VCaP (cell line): ENCODE measurements around the gene FAM131A.

ENCODE experiments used
- H3K27ac ChIP-seq: fragments of 450-650 bp; 2 replicates; pipeline ENCODE4 v1.5.1; 2017
- TF ChIP-seq, protein P1 (sequence below): fragments of 450-650 bp; conservative IDR thresholded peaks from 2 replicates; pipeline ENCODE4 v1.5.1; 2017; ENCODE audit warnings: mild to moderate bottlenecking, moderate library complexity

The FAM131A gene

DNA sequence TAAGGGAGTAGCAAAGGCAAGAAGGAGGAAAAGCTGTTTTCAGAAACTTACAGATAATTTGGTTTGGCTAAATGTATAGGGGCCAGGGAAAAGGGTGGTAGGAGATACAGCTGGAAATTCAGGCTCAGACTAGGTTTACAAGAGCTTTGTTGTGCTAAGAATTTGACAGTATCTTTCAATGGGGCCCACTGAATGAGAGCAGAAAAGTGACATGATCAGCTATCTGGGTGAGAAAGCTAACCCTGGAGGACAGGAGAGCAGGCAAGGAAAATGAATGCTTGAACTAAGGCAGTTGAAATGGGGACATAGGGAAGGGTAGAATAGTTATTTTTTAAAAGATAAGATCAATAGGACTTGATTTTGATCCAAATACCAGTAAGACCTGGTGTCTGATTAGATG lies 25.8 kb upstream of the FAM131A start:
- H3K27ac ChIP-seq, result no peak overlapping the region
- TF ChIP-seq, protein P1, sequence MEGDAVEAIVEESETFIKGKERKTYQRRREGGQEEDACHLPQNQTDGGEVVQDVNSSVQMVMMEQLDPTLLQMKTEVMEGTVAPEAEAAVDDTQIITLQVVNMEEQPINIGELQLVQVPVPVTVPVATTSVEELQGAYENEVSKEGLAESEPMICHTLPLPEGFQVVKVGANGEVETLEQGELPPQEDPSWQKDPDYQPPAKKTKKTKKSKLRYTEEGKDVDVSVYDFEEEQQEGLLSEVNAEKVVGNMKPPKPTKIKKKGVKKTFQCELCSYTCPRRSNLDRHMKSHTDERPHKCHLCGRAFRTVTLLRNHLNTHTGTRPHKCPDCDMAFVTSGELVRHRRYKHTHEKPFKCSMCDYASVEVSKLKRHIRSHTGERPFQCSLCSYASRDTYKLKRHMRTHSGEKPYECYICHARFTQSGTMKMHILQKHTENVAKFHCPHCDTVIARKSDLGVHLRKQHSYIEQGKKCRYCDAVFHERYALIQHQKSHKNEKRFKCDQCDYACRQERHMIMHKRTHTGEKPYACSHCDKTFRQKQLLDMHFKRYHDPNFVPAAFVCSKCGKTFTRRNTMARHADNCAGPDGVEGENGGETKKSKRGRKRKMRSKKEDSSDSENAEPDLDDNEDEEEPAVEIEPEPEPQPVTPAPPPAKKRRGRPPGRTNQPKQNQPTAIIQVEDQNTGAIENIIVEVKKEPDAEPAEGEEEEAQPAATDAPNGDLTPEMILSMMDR, result no peak

DNA sequence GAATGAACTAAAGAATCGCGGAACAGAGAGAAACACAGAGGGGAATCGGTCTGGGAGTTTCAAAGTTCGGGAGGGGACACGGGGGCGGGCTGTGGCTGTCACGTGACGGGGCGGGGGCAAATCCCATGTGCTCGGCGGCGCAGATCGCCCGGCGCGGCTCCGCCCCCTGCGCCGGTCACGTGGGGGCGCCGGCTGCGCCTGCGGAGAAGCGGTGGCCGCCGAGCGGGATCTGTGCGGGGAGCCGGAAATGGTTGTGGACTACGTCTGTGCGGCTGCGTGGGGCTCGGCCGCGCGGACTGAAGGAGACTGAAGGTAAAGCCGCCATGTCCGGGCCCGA lies 23.1 kb upstream of the FAM131A start, which contains the start of gene EIF4G1:
Gene EIF4G1, plus strand, starts transcription at position 244 of the 337 bp plus-strand sequence. CDS start 1,191 bp downstream, outside the sequence.
- TF ChIP-seq, protein P1, result no peak
- peak within 1 kb of the TSS; percentile 93 for H3K27ac ChIP-seq

DNA sequence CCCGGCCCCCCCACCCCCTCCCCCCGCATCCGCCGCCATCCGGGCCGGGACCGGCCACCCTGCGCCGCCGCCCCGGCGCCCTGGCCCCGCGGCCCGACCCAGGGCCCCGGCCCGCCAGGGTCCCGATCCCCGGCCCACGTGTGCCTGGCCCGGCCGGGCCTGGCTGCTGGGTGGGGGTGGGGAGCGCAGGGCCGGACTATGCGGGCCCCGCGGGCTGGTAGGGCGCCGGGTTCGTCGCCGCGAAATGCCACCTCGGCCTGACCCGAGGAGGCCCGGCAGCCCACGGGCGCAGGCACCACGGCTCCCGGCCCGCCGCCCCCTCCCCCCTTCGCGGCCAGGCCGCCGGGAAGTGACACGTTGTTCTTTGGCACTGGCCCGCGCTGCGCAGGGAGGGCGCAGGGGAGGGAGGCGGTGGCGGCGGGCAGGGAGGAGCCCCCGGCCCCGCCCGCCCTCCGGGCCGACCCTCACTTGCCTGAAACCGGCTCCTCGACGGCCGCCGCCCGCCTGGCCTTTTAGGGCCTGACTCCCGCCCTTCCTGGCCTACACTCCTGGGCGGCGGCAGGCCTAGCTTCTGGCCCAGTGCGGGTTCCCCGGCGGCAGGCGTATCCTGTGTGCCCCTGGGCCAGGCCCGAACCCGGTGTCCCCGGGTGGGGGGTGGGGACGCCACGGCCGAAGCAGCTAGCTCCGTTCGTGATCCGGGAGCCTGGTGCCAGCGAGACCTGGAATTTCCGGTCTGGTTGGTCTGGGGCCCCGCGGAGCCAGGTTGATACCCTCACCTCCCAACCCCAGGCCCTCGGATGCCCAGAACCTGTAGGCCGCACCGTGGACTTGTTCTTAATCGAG lies 22.5 kb upstream of the FAM131A start:
- TF ChIP-seq, protein P1, result no peak
- peak overlapping the region; percentile 93 for H3K27ac ChIP-seq

DNA sequence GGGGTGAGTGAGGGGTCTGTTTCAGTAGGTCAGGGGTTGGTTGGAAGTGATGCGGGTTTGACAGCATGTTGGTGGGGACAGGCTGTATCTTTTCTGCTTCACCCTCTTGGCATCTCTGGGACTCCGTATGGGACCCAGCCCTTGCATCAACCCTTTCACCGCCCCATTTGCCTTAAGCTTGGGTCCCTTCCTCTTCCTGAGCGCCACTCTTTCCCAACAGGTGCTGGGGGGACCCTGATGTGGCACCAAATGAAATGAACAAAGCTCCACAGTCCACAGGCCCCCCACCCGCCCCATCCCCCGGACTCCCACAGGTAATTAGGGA lies 21.9 kb upstream of the FAM131A start:
- H3K27ac ChIP-seq, result peak overlapping the region; percentile 93

DNA sequence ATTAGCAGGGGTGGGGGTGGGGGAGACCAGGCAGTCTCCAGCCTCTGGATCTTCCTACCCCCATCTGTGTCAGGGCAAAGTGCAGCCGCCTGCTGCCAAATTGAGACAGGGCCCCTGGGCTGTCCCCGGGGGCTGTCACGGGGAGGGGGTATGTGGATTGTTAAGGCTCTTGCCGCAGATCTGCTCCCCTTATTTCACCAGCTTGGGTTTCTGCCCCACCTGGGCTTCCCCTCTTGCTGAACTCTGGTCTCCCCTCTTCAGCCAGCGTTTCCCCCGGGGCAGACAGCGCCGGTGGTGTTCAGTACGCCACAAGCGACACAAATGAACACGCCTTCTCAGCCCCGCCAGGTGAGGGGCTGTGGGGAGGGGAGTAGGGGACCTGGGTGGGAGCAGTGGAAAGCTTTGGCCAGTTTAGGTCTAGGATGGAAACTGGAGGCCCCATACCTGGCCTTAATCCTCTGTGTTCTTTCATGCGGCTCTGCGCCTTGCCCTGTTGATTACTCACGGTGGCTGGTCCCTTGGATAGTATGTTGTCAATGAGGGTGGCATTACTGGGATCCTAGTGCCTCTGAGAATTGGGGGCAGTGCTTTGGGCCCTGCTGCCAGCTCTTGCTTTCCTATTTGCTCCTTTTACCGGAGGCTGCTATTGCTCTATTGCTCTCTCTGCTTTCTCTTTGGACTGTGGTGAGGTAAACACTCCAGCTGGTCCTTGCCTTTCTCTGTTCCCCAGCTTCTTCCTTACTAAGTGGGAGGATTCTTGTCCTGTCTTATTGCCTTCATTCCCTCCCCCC lies 21.3 kb upstream of the FAM131A start:
- peak overlapping the region; percentile 93 for H3K27ac ChIP-seq
- TF ChIP-seq, protein P1, result no peak

More for the DNA sequence above, 21.9 kb upstream of the FAM131A start:
- TF ChIP-seq, protein P1, result no peak

DNA sequence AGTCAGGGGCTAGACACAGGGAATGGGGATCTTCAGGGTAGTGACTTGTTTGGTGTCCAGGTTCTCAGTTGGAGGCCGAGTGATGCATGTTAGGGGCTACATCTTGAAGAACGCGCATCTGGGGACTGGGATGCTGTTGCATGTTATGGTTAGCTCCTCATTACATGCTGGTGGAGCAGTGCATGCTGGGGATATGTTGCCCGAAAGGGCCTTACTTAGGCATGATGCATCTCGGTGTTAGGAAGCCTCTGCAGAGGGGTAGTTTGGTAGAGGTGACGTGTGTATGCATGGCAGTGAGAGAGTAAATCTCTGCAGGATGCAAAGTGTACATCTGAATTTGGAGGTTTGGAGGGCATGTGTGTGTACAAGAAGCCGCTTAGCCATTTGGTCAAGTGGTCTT lies 20.6 kb upstream of the FAM131A start:
- TF ChIP-seq, protein P1, result no peak
- H3K27ac ChIP-seq, result peak overlapping the region; percentile 93

DNA sequence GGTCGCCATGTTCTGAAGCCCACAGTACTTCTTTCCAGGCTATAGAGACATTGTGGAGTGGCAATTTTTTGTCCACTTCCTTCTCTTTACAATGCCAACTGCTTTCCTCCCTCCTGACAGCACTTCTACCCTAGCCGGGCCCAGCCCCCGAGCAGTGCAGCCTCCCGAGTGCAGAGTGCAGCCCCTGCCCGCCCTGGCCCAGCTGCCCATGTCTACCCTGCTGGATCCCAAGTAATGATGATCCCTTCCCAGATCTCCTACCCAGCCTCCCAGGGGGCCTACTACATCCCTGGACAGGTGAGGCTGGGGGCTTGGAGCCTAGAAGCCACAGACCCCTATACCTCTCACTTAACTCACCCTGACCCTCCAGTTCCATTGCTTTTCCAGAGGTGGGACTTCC lies 20.2 kb upstream of the FAM131A start:
- H3K27ac ChIP-seq, result peak overlapping the region; percentile 93; the same call in 1 of the 2 replicates
- TF ChIP-seq, protein P1, result no peak
